HUDEP-2 (cell line): ENCODE results near the gene TRMT2A.

Experiments
- DNase-seq, 76 experiments: peaks; one replicate each; lab custom pipeline; 2025; ENCODE audit not compliant: unreplicated experiment in 76 of 76; lab: John Stamatoyannopoulos, UW

Gene TRMT2A

GRCh38 chr22:20123366-20124082 is 6.5 kb upstream of the TRMT2A start:
- no peak for DNase-seq

DNA sequence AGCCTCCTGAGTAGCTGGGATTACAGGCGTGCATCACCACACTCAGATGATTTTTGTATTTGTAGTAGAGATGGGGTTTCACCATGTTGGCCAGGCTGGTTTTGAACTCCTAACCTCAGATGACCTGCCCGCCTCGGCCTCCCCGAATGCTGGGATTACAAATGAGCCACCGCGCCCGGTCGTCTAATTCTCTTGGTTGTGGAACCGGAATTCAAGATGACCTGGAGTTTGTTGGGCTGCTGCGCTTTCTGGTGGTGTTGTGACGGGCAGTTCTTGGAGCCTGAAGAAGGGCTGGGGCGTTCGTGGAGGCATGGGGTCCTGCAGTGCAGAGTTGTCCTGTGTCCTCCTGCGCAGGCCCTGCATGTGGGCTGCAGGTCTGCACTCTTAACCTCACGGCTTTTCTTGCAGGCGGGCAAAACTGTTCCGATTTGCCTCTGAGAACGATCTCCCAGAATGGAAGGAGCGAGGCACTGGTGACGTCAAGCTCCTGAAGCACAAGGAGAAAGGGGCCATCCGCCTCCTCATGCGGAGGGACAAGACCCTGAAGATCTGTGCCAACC is 4.9 kb upstream of the TRMT2A start:
- no peak for DNase-seq

GRCh38 chr22:20118300-20119020 is 1.4 kb upstream of the TRMT2A start:
- DNase-seq, result peak in 2 of 76 experiments; percentile 5 to 19

DNA sequence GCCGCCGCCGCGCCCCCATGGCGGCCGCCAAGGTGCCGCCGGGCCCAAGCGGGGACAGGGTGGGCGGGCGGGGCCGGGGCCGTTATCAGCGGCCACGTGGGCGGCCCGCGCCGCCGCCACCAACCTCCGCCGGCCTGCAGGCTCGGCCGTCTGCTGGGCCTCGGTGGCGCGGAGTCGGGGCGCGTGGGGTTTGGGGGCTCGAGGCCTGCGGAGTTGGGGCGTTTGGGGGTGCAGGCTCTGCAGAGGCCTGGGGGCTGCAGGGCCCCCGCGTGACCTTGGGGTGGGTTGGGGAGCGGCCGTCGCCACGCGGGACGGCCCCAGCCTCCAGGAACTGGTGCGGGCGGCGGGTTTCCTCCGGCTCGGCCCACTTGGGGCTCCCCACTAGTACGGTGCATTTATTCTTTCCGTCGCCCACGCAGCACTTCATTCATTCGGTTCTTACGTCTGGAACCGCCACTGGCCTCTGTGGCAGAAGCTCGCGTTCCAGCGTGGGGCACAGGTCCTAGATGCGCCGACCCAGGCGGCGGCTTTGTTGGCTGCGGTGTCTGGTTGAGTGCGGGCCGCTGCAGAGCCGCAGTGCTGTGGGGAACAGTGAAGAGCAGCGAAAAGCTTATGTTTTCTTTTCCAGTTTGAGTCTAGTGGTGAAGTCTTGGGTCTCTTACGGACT is 740 bp upstream of the TRMT2A start:
- DNase-seq, result peak in 17 of 76 experiments; percentile 18 to 59 (median 39)

DNA sequence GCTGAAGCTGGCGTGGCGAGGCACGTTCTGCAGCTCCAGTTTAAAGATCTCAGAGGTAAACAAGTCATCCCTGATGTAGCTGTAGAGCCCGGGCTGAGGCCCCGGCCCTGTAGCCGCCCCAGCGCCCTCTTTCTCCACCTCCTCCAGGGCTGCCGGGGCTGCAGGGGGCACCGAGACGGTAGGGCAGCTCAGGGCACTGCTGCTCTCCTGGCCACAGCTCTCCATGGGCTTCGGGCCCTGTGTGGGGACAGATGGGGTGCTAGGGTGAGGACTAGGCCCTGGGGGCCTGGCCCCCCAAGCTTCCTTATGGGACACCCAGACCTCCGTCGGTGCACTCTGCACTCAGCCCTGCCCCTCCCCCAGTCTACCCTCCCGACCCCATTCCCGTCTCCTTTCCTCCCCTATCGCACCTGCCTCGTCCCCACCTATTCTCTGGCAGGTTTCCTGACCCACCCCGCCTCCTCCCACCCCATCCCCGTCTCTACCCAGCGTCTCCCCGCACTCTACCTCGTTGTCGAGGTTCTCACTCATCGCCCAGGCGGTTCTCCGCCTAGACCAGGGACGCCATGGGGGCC is 563 bp downstream of the TRMT2A start:
- DNase-seq, result peak in 1 of 76 experiments; percentile 36

DNA sequence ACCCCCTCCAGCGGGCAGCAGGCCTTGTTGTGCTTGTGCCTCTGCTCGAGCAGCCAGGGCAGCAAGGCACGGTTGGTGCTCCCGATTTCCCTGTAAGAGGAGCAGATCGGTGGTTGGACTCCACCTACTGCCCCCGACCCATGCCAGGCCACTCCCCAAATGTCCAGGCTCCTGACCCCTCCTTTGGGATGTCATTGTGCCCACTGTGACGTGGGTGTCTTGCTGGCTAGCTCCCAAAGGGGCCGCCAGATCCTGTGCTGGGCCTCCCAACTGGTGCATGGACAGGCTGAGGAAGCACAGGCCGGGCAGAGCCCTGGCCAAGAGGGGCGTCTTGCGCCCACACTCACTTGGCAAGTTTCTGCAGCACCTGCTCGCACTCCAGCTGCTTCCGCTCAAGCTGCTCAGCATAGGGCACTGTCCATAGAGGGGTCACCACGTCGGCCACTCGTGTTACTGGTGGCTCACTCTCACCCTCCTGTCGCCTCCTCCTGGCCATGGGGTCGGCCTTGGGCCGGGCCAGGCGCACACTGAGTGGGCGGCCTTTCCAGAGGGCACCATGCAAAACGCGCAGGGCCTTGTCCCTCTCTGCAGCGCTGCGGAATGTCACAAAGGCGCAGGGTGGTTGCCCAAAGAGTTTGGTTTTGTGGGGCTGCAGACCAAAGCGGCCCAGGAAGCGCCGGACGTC is 1.2 kb downstream of the TRMT2A start, which contains the start of gene RANBP1:
TSS of gene RANBP1 (plus strand) at position 414 of the 685 bp plus-strand sequence. CDS start at position 495, 81 bp downstream.
- DNase-seq, result no peak

GRCh38 chr22:20114506-20115475 is 2.2 kb downstream of the TRMT2A start:
- DNase-seq, result no peak

- no peak for DNase-seq
Measured at GRCh38 chr22:20113551-20114310, 3.3 kb downstream of the TRMT2A start.

GRCh38 chr22:20112623-20113511 is 4.2 kb downstream of the TRMT2A start:
- no peak for DNase-seq

DNA sequence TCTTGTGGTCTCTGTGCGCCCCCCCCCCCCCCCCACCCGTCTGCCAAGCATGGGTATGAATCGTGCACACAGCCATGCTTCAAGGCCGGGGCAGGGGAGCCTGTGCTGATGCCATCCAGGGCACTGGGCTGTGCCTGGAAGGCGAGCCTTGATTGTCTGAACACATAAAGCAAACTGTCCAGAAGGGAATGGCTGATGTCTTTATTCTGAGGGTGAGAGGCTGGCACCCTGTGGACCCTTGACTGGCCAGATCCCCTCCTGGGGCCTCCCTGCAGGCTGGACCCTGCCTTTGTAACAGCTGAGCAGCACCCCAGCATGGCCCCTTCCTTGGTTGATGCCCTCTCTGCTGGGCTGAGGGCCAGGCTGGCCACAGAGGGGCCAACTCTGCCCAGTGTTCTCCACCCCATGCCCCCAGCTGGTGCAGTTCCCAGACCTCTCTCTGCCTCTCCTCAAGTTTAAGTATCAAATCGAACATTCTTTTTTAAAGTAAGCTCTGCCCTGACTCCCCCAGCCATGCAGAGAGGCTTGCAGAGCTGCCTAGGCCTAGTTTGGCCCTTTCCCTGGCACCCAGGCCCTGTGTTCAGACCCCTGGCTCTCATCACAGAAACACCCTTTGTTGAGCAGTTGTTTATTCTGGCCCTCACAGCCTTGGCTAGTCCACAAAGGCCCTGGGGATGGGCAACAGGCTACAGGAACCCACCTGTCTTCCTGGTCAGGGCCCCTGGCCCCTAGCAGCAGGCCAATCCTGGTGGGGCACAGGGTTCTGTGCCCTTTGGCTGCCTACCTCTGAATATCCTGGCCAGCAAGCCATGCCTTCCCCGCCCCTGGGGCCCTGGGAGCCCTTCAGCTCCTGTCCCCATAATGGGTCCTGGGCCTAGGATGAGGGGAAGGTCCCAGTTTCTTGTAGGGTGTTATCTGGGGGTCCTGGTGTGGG is 5.1 kb downstream of the TRMT2A start:
- no peak for DNase-seq

DNA sequence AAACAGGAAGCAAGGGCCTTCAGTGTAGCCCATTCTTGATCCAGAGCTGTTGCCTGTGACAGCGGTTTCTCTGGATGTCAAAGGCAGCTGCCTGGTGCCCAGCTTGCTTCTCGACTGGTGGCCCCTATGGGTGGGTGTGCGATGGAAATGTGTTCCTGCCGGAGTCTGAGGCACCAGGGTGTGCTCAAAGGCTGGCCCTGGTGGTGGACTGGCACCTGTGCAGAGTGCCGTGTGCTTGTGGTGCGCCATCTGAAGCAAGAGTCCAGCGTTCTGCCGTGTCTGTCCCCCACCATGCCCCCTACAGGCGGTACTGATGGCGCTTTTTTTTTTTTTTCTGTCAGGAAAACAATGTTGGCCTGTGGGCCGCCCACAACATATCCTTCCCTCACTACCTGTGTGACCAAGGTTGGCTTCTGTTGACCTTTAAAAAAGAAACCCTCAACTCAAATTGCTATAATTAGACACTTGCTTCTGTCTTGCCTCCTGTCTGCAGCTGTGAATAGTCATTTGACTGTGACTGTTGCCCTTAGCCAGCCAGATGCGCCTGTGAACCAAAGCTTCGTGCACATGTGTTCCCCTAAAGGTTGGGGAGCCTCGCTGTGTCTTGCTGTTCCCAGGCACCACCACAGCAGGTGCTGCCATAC is 5.9 kb downstream of the TRMT2A start:
- DNase-seq, result peak in 24 of 76 experiments; percentile 8 to 40 (median 26)

DNA sequence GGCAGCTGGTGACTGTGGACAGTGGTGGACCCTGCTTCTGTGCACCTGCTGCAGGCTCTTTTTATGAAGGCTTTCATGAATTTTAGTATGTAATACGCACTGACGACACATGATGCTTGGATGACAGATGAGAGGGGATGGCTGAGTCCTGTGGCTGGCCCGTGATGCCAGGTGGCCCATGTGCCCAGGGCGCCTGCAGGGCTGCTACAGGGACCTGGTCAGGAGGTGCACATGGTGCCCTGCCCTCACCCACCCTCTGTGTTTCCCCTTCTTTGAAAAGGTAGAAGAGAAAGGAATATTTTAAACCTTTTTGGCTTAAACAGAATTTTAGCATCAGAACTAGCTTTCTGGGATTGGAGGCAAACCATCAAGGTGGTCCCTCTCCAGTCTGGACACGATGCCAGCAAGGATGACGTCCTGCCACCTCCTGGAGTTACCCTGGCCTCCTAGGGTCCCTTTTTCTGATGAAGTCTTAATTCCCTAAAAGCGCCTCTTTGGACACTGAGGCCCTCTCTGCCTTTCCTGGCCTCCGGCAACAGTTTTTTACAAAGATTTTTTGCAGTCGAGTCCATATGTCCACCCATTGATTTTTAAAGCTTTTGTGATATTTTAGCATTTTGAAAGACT is 6.6 kb downstream of the TRMT2A start:
- DNase-seq, result no peak

DNA sequence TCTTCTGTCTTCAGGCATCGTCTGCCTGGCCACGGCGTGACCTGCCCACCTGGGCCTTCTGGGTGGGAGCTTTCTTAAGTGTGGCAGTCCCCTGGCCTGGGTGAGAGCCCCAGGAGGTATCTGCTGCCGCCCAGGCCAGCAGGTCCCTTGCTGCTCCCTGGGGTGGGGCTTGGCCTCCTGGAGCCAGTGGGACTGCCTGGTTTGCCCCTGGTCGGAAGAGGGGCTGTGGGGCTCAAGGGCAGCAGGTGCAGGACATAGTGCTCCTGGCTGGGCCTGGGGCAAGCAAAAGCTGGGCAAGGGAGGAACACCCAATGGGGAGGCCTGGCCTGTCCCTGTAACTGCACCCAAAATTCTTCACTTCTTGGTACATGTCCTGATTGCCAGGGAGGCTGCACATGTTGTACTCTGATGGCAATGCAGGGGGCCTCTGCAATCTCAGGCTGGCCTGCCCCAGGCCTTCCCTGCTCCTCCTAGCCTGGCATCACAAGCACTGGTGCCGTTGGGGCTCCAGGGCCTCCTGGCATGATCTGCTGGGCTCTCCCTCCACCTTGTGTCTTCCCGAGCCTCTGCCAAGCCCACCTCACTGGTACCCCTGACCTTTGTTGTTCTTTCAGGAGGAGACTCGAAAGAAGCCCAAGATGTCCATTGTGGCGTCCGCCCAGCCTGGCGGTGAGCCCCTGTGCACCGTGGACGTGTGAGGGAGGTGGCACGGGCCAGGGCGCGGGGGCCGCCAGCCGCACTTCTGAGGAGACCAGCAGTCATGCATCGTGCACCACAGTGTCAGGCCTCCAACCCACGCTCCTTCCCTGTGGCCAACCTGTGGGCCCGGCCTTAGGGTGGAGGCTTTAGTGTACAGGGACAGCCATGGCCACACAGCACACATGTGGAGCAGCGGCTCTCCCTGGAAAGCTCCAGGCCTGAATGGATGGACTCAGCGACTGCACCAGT is 7.3 kb downstream of the TRMT2A start:
- DNase-seq, result no peak

DNA sequence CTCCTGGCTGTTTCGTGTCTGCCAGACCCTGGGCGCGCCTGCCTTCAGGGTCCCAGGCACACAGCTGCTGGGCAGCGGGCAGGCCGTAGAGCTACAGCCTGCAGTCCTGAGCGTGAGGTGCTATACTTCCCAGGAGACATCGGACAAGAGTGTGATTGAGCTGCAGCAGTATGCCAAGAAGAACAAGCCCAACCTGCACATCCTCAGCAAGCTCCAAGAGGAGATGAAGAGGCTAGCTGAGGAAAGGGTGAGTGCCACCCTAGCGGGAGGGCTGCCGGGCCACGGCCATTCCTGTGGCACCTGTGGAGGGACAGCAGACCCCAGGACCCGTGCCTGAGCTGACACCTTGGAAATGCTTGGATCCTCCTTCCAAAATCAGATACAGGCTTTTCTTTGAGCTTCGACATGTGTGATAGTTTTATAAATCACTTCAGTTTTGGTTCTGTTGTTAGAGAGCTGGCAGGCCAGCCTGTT is 8.2 kb downstream of the TRMT2A start:
- DNase-seq, result no peak
